GM12878 (cell line): ENCODE results near the gene MBOAT1. TPM values are rescaled to one million over a fixed set of nuclear protein-coding genes. Genes with fewer than 3 reads are reported as not detected.

Source experiments
- ATAC-seq: fragments of 200-7000 bp; cut with Tn5 transposase; 3 replicates; pipeline ENCODE4 v1.9.1; 2020; ENCODE audit warnings: mild to moderate bottlenecking, moderate library complexity
- BruUV-seq: library from RNA; stranded (reverse); fragments of 400-500 nt; replicated peaks from 2 replicates; lab custom pipeline; 2021; lab: Mats Ljungman, UMichigan
- CTCF ChIA-PET: fragments of 300-600 bp; sonication (Branson Sonifier 250); formaldehyde crosslinking; extraction: SDS; loops from one replicate; lab custom pipeline; 2021; ENCODE audit warnings: inconsistent platforms; lab: Yijun Ruan, JAX
- POLR2A ChIA-PET: fragments of 350-600 bp; formaldehyde crosslinking; extraction: SDS; loops from one replicate; lab custom pipeline; 2021; ENCODE audit warnings: inconsistent platforms; lab: Charles Lee
- RAD21 ChIA-PET: fragments of 300-600 bp; sonication (Branson Sonifier 250); formaldehyde crosslinking; loops from one replicate; lab custom pipeline; 2023; ENCODE audit warnings: antibody characterized with exemption; ENCODE audit not compliant: unreplicated experiment; lab: Charles Lee
- SMC1A ChIA-PET: fragments of 300-600 bp; sonication (Branson Sonifier 250); formaldehyde crosslinking; loops from one replicate; lab custom pipeline; 2023; ENCODE audit not compliant: unreplicated experiment, uncharacterized antibody; lab: Charles Lee
- DNase-seq: peaks from one replicate; pipeline ENCODE4 v3.0.0-alpha.2; 2011; ENCODE audit warnings: low read depth, low spot score
- FAIRE-seq: peaks from 3 replicates; lab custom pipeline; 2011; peaks lifted over from hg19 to GRCh38; lab: Jason Lieb, UNC
- H2AFZ ChIP-seq: 2 replicates; pipeline ENCODE4 v1.6.0; 2011; ENCODE audit warnings: low read depth, low read length, control low read depth; ENCODE audit not compliant: control insufficient read depth
- H3K27ac ChIP-seq: 2 replicates; pipeline ENCODE4 v1.5.1; 2011; ENCODE audit warnings: control low read depth; ENCODE audit not compliant: control insufficient read depth, insufficient read depth
- H3K27me3 ChIP-seq, 2 experiments: replicated peaks in 1 of 2; 2 replicates each; pipeline versions ENCODE4 v1.6.0 to v1.6.1; 2011; ENCODE audit warnings: low read length in 1 of 2; ENCODE audit not compliant: control insufficient read depth in 2 of 2, insufficient read depth in 2 of 2
- H3K36me3 ChIP-seq, 2 experiments: 2 replicates each; pipeline ENCODE4 v1.5.1; 2011; ENCODE audit warnings: low read length in 1 of 2; ENCODE audit not compliant: control insufficient read depth in 2 of 2, insufficient read depth in 2 of 2
- H3K4me1 ChIP-seq: 2 replicates; pipeline ENCODE4 v1.6.1; 2011; ENCODE audit warnings: mild to moderate bottlenecking, low read length, moderate library complexity, mixed read lengths; ENCODE audit not compliant: control insufficient read depth, insufficient read depth
- H3K4me2 ChIP-seq: 2 replicates; pipeline ENCODE4 v1.6.0; 2011; ENCODE audit warnings: control low read depth; ENCODE audit not compliant: control insufficient read depth, insufficient read depth
- H3K4me3 ChIP-seq: fragments of 200-600 bp; sonication (generic); 2 replicates; pipeline ENCODE4 v1.5.1; 2016
- H3K79me2 ChIP-seq: 2 replicates; pipeline ENCODE4 v1.6.0; 2011; ENCODE audit warnings: low read length; ENCODE audit not compliant: control insufficient read depth, insufficient read depth
- H3K9ac ChIP-seq: 2 replicates; pipeline ENCODE4 v1.8.0; 2011; ENCODE audit warnings: low read length, control low read depth, mixed read lengths; ENCODE audit not compliant: control insufficient read depth, insufficient read depth
- H3K9me3 ChIP-seq: replicated peaks from 3 replicates; pipeline ENCODE4 v1.5.1; 2011; ENCODE audit warnings: mild to moderate bottlenecking, low read length; ENCODE audit not compliant: control insufficient read depth, insufficient read depth
- H4K20me1 ChIP-seq: 2 replicates; pipeline ENCODE4 v1.6.0; 2011; ENCODE audit not compliant: control insufficient read depth, insufficient read depth
- ATF2 ChIP-seq: IDR thresholded peaks from 2 replicates; pipeline ENCODE4 v1.6.1; 2012; ENCODE audit warnings: low read length, inconsistent platforms
- ATF7 ChIP-seq: fragments of 450-650 bp; IDR thresholded peaks from 2 replicates; pipeline ENCODE4 v1.6.1; 2016; ENCODE audit warnings: low read depth, mild to moderate bottlenecking
- BHLHE40 ChIP-seq, 2 experiments: fragments of 450-650 bp in 1 of 2; IDR thresholded peaks; 2 replicates each; pipeline ENCODE4 v1.6.1; 2011 to 2017; ENCODE audit warnings: low read depth in 2 of 2, borderline replicate concordance in 1 of 2, improper control_type of control experiment in 1 of 2, low read length in 1 of 2, mild to moderate bottlenecking in 1 of 2
- EP300 ChIP-seq, 2 experiments: fragments of 150-350 bp in 1 of 2; IDR thresholded peaks; 2 replicates each; pipeline ENCODE4 v1.6.1; 2011 to 2012; ENCODE audit warnings: low read depth in 2 of 2, low read length in 2 of 2, borderline replicate concordance in 1 of 2, improper control_type of control experiment in 1 of 2, inconsistent platforms in 1 of 2; ENCODE audit not compliant: control insufficient read depth in 1 of 2
- FOS ChIP-seq: IDR thresholded peaks from 3 replicates; pipeline ENCODE4 v1.6.1; 2011; ENCODE audit warnings: borderline replicate concordance; ENCODE audit not compliant: insufficient read length; ENCODE audit errors: extremely low read depth
- GATAD2B ChIP-seq: fragments of 450-650 bp; conservative IDR thresholded peaks from 2 replicates; pipeline ENCODE4 v1.6.1; 2017; ENCODE audit warnings: low read depth, mild to moderate bottlenecking, moderate library complexity
- HCFC1 ChIP-seq: fragments of 150-350 bp; IDR thresholded peaks from 2 replicates; pipeline ENCODE4 v1.6.1; 2014; ENCODE audit warnings: low read length
- MAX ChIP-seq: IDR thresholded peaks from 2 replicates; pipeline ENCODE4 v1.6.1; 2012; ENCODE audit warnings: low read depth, low read length, improper control_type of control experiment
- NR2C1 ChIP-seq: fragments of 450-650 bp; IDR thresholded peaks from 2 replicates; pipeline ENCODE4 v1.6.1; 2017; ENCODE audit warnings: antibody characterized with exemption, mild to moderate bottlenecking, moderate library complexity
- NRF1 ChIP-seq: conservative IDR thresholded peaks from 2 replicates; pipeline ENCODE4 v1.6.1; 2011; ENCODE audit warnings: mild to moderate bottlenecking, low read depth, low read length, improper control_type of control experiment
- RAD51 ChIP-seq: fragments of 450-650 bp; IDR thresholded peaks from 2 replicates; pipeline ENCODE4 v1.6.1; 2016; ENCODE audit warnings: moderate library complexity, mild to moderate bottlenecking, inconsistent platforms
- RUNX3 ChIP-seq: IDR thresholded peaks from 2 replicates; pipeline ENCODE4 v1.6.1; 2012; ENCODE audit warnings: low read length, inconsistent platforms
- SMARCA5 ChIP-seq: fragments of 450-650 bp; IDR thresholded peaks from 2 replicates; pipeline ENCODE4 v1.6.1; 2017; ENCODE audit warnings: mild to moderate bottlenecking
- SRF ChIP-seq, 2 experiments: IDR thresholded peaks; 2 replicates each; pipeline ENCODE4 v1.6.1; 2011; ENCODE audit warnings: low read depth in 2 of 2, low read length in 2 of 2, mild to moderate bottlenecking in 1 of 2, moderate library complexity in 1 of 2
- YY1 ChIP-seq: IDR thresholded peaks from 2 replicates; pipeline ENCODE4 v1.6.1; 2011; ENCODE audit warnings: low read depth, mild to moderate bottlenecking, low read length
- ZNF592 ChIP-seq: fragments of 450-650 bp; IDR thresholded peaks from 2 replicates; pipeline ENCODE4 v1.6.1; 2017; ENCODE audit warnings: mild to moderate bottlenecking, moderate library complexity
- WGBS: methylation state at CpG from one replicate; pipeline ENCODE4 v1.1.6; 2016; ENCODE audit warnings: low lambda C conversion rate; ENCODE audit not compliant: insufficient replicate concordance, insufficient coverage; ENCODE audit errors: missing lambda C conversion rate; 5-methylcytosine and 5-hydroxymethylcytosine counted together
- in situ Hi-C: fragments of 300-500 bp; cut with MboI; formaldehyde crosslinking; loops from 9 replicates; pipeline ENCODE4 v1.14.3; 2018; ENCODE audit warnings: mixed read lengths
- intact Hi-C: fragments of 100-400 bp; cut with micrococcal nuclease; formaldehyde crosslinking; loops from one replicate; pipeline ENCODE4 v1.14.2; 2022; ENCODE audit not compliant: unreplicated experiment
- polyA plus RNA-seq, 11 experiments: library from polyadenylated mRNA; depleted of rRNA in 4 of 11; unstranded in 6 of 11; stranded (reverse) in 5 of 11; fragments of >200 nt; fragmentation: Nextera tagmentation in 4 of 11; fragmentation: Illumina TruSeq in 1 of 11; extraction: Ambion mirVana in 4 of 11; extraction: Trizol in 1 of 11; gene quantifications; 1 replicate in 1 of 11; 2 replicates in 10 of 11; pipeline versions ENCODE4 v1.2.1 to v1.2.3, GENCODE V29; 2011 to 2016; ENCODE audit warnings: inconsistent platforms in 2 of 11, missing spikeins in 2 of 11, low read depth in 1 of 11
- total RNA-seq, 4 experiments: library from RNA; depleted of rRNA in 3 of 4; stranded (reverse); fragments of >200 nt in 3 of 4; fragmentation: Illumina TruSeq in 1 of 4; extraction: Trizol in 1 of 4; gene quantifications; 2 replicates each; pipeline versions ENCODE4 v1.2.1 to v1.2.3, GENCODE V29; 2013 to 2021

The MBOAT1 gene
- total and polyA plus RNA-seq, 10 of the 15 experiments (the other 5 are each of a cell fraction or from before 2014, with no cell fraction given), result 0.39 to 21.0 (median 11.6) TPM

GRCh38 chr6:20217891-20218290 lies 5.6 kb upstream of the MBOAT1 start (continued):
- TF ChIP-seq NR2C1 (no peak), BHLHE40 (IDR thresholded peaks at IDR 0.05; ENCODE audit: borderline replicate concordance in 1 of 2, low read depth in 2 of 2, low read length in 1 of 2) (no peak)

- DNase-seq, result no peak
- in situ Hi-C loops (no loop called here), intact Hi-C loops (no loop called here)
- no peaks in the 10 kb centered on the region for H3K9me3 ChIP-seq
- H3K36me3 ChIP-seq, result no peaks in the 10 kb centered on the region
- CTCF ChIA-PET, result interaction anchor here (1.6 to 1.8 kb wide), 2 partner anchors 10 to 91 kb away, joined by 3 to 7 read pairs; no protein-coding TSS in a partner anchor
- H3K27ac ChIP-seq, result no peak overlapping the region
- H3K79me2 ChIP-seq, result no peaks in the 10 kb centered on the region
- no peak for FAIRE-seq
- ATAC-seq, result no peak
- no peaks in the 10 kb centered on the region for H3K27me3 ChIP-seq
- no peak overlapping the region for H3K4me3 ChIP-seq
- RAD21 ChIA-PET, result no interaction called here
- SMC1A ChIA-PET, result interaction anchor here (0.6 to 4.1 kb wide), 4 partner anchors 20 to 91 kb away, joined by 3 to 16 read pairs (median 3); no protein-coding TSS in a partner anchor
- peaks cover 6% of the 10 kb centered on the region for H3K4me1 ChIP-seq
- no peak overlapping the region for H3K9ac ChIP-seq
- WGBS, result 76% methylated on average over 5 of the region's 5 CpGs
- H3K4me2 ChIP-seq, result no peak overlapping the region
- H2AFZ ChIP-seq, result no peak overlapping the region
- no peaks in the 10 kb centered on the region for H4K20me1 ChIP-seq
- no TSS peak for BruUV-seq
- POLR2A ChIA-PET, result no interaction called here
- TF ChIP-seq FOS (no peak), NRF1 (no peak), SMARCA5 (no peak), YY1 (no peak), MAX (no peak), SRF (IDR thresholded peaks at IDR 0.05; ENCODE audit: low read depth in 2 of 2, low read length in 2 of 2) (no peak), RUNX3 (no peak), HCFC1 (no peak), RAD51 (no peak), ATF2 (no peak), GATAD2B (no peak), ATF7 (no peak), ZNF592 (no peak), EP300 (IDR thresholded peaks at IDR 0.05; ENCODE audit: borderline replicate concordance in 1 of 2, control insufficient read depth in 1 of 2, low read depth in 2 of 2, low read length in 2 of 2) (no peak), BHLHE40 (IDR thresholded peaks at IDR 0.05; ENCODE audit: borderline replicate concordance in 1 of 2, low read depth in 2 of 2, low read length in 1 of 2) (no peak)
These were observed 5.1 kb upstream of the MBOAT1 start for GRCh38 chr6:20217324-20217855.
